Measurements from ENCODE around the gene SRRM3. TPM values are rescaled to one million over a fixed set of nuclear protein-coding genes. Genes with fewer than 3 reads are reported as not detected.

Gene SRRM3
- total RNA-seq, 2 experiments from 2014 or later, result not detected

DNA sequence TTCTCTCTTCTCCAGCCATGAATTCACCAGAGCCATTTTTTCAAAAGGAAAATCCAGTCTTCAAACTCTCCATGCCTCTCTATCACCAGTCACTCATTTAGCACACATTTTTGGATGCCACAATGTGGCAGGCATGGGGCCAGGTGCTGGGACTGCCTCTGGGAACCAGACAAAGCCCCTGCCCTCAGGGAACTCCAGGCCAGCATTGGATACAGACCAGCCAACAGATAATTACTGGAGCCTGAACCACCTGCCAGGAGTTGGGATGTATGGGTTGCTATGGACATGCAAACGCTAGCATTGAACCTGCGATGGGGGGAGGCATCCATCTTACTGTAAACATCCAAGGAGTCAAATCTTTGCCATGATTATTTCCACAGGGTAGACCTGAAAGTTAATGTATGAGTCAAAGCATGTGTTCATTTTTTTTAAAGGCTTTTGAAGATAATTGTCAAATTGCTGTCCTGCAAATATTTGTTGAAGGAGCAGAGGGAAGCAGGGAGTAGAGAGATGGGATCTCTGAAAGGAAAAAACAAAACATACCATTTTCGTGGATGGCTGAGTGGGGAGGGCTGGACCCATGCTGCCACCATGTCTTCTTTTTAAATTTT is 43.2 kb downstream of the SRRM3 start:
- no peaks in the 10 kb centered on the region for H3K9me3 ChIP-seq (ENCODE audit: low read length)
- TF ChIP-seq, protein P1, sequence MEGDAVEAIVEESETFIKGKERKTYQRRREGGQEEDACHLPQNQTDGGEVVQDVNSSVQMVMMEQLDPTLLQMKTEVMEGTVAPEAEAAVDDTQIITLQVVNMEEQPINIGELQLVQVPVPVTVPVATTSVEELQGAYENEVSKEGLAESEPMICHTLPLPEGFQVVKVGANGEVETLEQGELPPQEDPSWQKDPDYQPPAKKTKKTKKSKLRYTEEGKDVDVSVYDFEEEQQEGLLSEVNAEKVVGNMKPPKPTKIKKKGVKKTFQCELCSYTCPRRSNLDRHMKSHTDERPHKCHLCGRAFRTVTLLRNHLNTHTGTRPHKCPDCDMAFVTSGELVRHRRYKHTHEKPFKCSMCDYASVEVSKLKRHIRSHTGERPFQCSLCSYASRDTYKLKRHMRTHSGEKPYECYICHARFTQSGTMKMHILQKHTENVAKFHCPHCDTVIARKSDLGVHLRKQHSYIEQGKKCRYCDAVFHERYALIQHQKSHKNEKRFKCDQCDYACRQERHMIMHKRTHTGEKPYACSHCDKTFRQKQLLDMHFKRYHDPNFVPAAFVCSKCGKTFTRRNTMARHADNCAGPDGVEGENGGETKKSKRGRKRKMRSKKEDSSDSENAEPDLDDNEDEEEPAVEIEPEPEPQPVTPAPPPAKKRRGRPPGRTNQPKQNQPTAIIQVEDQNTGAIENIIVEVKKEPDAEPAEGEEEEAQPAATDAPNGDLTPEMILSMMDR (conservative IDR thresholded peaks at IDR 0.05; ENCODE audit: low read length), result no peak
- no peak for TF ChIP-seq EZH2phosphoT487 (IDR thresholded peaks at IDR 0.05; ENCODE audit: borderline replicate concordance, low read depth, low read length)
- ChIA-PET CTCF (ENCODE audit: unreplicated experiment) (no interaction called here), POLR2A (no interaction called here)
- H2AFZ ChIP-seq (ENCODE audit: low read length), result no peak overlapping the region
- H3K4me1 ChIP-seq (ENCODE audit: insufficient read depth, low read length, poor library complexity, severe bottlenecking), result no peaks in the 10 kb centered on the region
- H3K27ac ChIP-seq (ENCODE audit: low read depth, low read length, poor library complexity, severe bottlenecking), result no peak overlapping the region
- DNase-seq (ENCODE audit: low spot score), result no peak
- no peaks in the 10 kb centered on the region for H3K36me3 ChIP-seq (ENCODE audit: insufficient read depth, low read length)
- no peak overlapping the region for H3K4me3 ChIP-seq (ENCODE audit: low read depth, low read length, poor library complexity, severe bottlenecking)
- intact Hi-C loops (cut with micrococcal nuclease; ENCODE audit: unreplicated experiment), result no loop called here
- H3K9me2 ChIP-seq (ENCODE audit: insufficient read depth, low read length), result no peaks in the 10 kb centered on the region
- H3K79me2 ChIP-seq (ENCODE audit: insufficient read depth, low read depth, low read length), result no peaks in the 10 kb centered on the region
- no TSS peak for BruUV-seq (replicated peaks)
- H3K4me2 ChIP-seq (ENCODE audit: low read length), result no peak overlapping the region
- H4K20me1 ChIP-seq (ENCODE audit: insufficient read depth, low read length), result no peaks in the 10 kb centered on the region

DNA sequence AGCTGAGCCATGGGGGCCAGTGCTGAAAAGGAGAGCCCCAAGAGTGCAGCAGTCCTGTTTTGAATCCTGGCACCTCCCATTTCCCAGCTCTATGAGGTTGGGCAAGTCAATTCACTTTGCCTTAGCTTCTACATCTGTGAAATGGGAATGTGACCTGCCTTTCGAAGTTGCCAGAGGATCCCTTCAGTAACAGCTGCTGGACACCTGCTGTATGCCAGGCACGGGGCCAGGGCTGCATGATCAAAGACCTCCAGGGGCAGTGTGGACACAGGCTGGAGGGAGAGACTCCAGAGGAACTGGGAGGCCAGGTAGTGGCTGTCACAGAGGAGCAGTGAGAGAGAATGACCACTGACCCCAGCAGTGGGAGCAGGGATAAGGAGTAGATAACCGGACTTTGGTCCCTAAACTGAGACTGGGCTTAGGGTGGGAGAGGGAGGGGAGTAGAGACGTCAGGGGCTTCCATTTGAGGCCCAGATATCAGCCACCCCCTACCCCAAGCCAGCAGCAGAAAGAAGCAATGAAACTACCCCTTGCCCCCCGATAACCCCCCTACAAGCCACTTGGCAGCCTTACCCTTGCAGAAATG is 45.2 kb downstream of the SRRM3 start:
- H3K9me3 ChIP-seq (ENCODE audit: low read length), result no peaks in the 10 kb centered on the region
- no peak for DNase-seq (ENCODE audit: low spot score)
- no peak overlapping the region for H3K4me3 ChIP-seq (ENCODE audit: low read depth, low read length, poor library complexity, severe bottlenecking)
- no peaks in the 10 kb centered on the region for H4K20me1 ChIP-seq (ENCODE audit: insufficient read depth, low read length)
- no peak overlapping the region for H2AFZ ChIP-seq (ENCODE audit: low read length)
- no peaks in the 10 kb centered on the region for H3K36me3 ChIP-seq (ENCODE audit: insufficient read depth, low read length)
- H3K4me1 ChIP-seq (ENCODE audit: insufficient read depth, low read length, poor library complexity, severe bottlenecking), result no peaks in the 10 kb centered on the region
- CTCF ChIA-PET (ENCODE audit: unreplicated experiment), result no interaction called here
- H3K4me2 ChIP-seq (ENCODE audit: low read length), result no peak overlapping the region
- TF ChIP-seq, protein P1 (conservative IDR thresholded peaks at IDR 0.05; ENCODE audit: low read length), result no peak
- no peak for TF ChIP-seq EZH2phosphoT487 (IDR thresholded peaks at IDR 0.05; ENCODE audit: borderline replicate concordance, low read depth, low read length)
- POLR2A ChIA-PET, result no interaction called here
- H3K79me2 ChIP-seq (ENCODE audit: insufficient read depth, low read depth, low read length), result no peaks in the 10 kb centered on the region
- intact Hi-C loops (cut with micrococcal nuclease; ENCODE audit: unreplicated experiment), result no loop called here
- H3K27ac ChIP-seq (ENCODE audit: low read depth, low read length, poor library complexity, severe bottlenecking), result no peak overlapping the region
- H3K9me2 ChIP-seq (ENCODE audit: insufficient read depth, low read length), result no peaks in the 10 kb centered on the region
- no TSS peak for BruUV-seq (replicated peaks)

DNA sequence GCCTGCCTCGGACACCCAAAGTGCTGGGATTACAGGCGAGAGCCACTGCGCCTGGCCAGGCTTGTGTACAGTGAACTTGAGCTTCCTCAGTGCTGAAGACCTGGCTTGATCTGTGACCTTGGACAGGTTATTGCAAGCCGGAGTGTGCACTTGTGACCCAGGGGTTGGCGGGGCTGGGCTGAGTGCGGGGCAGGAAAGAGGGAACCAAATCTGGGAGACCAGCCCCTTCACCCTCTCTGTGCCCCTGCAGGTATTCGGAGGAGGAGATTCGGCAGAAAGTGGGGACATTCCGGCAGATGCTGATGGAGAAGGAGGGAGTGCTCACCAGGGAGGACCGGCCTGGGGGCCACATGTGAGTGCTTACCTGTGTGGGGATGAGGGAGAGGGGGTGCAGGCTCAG is 46.2 kb downstream of the SRRM3 start:
- no peak overlapping the region for H2AFZ ChIP-seq (ENCODE audit: low read length)
- H4K20me1 ChIP-seq (ENCODE audit: insufficient read depth, low read length), result no peaks in the 10 kb centered on the region
- ChIA-PET CTCF (ENCODE audit: unreplicated experiment) (no interaction called here), POLR2A (no interaction called here)
- no peaks in the 10 kb centered on the region for H3K36me3 ChIP-seq (ENCODE audit: insufficient read depth, low read length)
- H3K4me1 ChIP-seq (ENCODE audit: insufficient read depth, low read length, poor library complexity, severe bottlenecking), result no peaks in the 10 kb centered on the region
- H3K27ac ChIP-seq (ENCODE audit: low read depth, low read length, poor library complexity, severe bottlenecking), result no peak overlapping the region
- BruUV-seq (replicated peaks), result no TSS peak
- DNase-seq (ENCODE audit: low spot score), result no peak
- intact Hi-C loops (cut with micrococcal nuclease; ENCODE audit: unreplicated experiment), result no loop called here
- no peak overlapping the region for H3K4me2 ChIP-seq (ENCODE audit: low read length)
- H3K4me3 ChIP-seq (ENCODE audit: low read depth, low read length, poor library complexity, severe bottlenecking), result no peak overlapping the region
- no peaks in the 10 kb centered on the region for H3K79me2 ChIP-seq (ENCODE audit: insufficient read depth, low read depth, low read length)
- H3K9me2 ChIP-seq (ENCODE audit: insufficient read depth, low read length), result no peaks in the 10 kb centered on the region
- no peaks in the 10 kb centered on the region for H3K9me3 ChIP-seq (ENCODE audit: low read length)
- TF ChIP-seq, protein P1 (conservative IDR thresholded peaks at IDR 0.05; ENCODE audit: low read length), result no peak
- TF ChIP-seq EZH2phosphoT487 (IDR thresholded peaks at IDR 0.05; ENCODE audit: borderline replicate concordance, low read depth, low read length), result no peak
